GM18907 (cell line): ENCODE data around the gene NOSIP.
A peak's percentile ranks its signal among the peaks of the same experiment; 100 is the strongest.

ENCODE experiments used
- ATAC-seq: cut with Tn5 transposase; IDR thresholded peaks from one replicate; pipeline ENCODE4 v1.9.1; 2021; ENCODE audit warnings: mild to moderate bottlenecking, moderate library complexity; ENCODE audit not compliant: unreplicated experiment

NOSIP gene

GRCh38 chr19:49594993-49595818, 14.8 kb upstream of the NOSIP start:
- no peak for ATAC-seq

GRCh38 chr19:49594157-49594992, 14.0 kb upstream of the NOSIP start:
- no peak for ATAC-seq

GRCh38 chr19:49593233-49594113, 13.1 kb upstream of the NOSIP start:
- ATAC-seq, result peak; percentile 43

GRCh38 chr19:49592486-49593232, 12.3 kb upstream of the NOSIP start:
- no peak for ATAC-seq

- no peak for ATAC-seq
These were observed 11.6 kb upstream of the NOSIP start for GRCh38 chr19:49591731-49592485.

GRCh38 chr19:49590971-49591730, 10.8 kb upstream of the NOSIP start, which contains the start of gene PRR12:
Gene PRR12 (plus strand): TSS chr19:49591182. CDS start chr19:49591655, 473 bp downstream.
- ATAC-seq, result peak; percentile 16

GRCh38 chr19:49590071-49590970, 10.0 kb upstream of the NOSIP start:
- ATAC-seq, result peak; percentile 61

- no peak for ATAC-seq
These were observed 9.1 kb upstream of the NOSIP start for GRCh38 chr19:49589502-49589905.

GRCh38 chr19:49588365-49589122, 8.2 kb upstream of the NOSIP start:
- no peak for ATAC-seq

- no peak for ATAC-seq
These were observed 6.9 kb upstream of the NOSIP start for GRCh38 chr19:49587227-49587626.

- no peak for ATAC-seq
These were observed 4.7 kb upstream of the NOSIP start for GRCh38 chr19:49585023-49585422.

- no peak for ATAC-seq
These were observed 2.9 kb upstream of the NOSIP start for GRCh38 chr19:49583239-49583638.

- ATAC-seq, result no peak
These were observed 702 bp upstream of the NOSIP start, which contains the start of gene PRRG2 for GRCh38 chr19:49581007-49581508. Gene PRRG2 (plus strand): TSS chr19:49581316. CDS start chr19:49583220, 1,904 bp downstream.

- no peak for ATAC-seq
These were observed 451 bp downstream of the NOSIP start for GRCh38 chr19:49579947-49580263.

GRCh38 chr19:49579193-49579592, 1.2 kb downstream of the NOSIP start:
- ATAC-seq, result no peak

GRCh38 chr19:49574206-49574755, 6.1 kb downstream of the NOSIP start:
- no peak for ATAC-seq
